ENCODE data around the gene SLC35F1.
"Not testable (repeated sequence)": the region's sequence is repeated elsewhere in the genome, so short reads cannot be mapped to it uniquely, and the experiment has no call there.

SLC35F1 gene

GRCh38 chr6:117992856-117993255, 85.8 kb downstream of the SLC35F1 start:
- no peak overlapping the region for H3K27ac ChIP-seq
- TF ChIP-seq, protein P1, sequence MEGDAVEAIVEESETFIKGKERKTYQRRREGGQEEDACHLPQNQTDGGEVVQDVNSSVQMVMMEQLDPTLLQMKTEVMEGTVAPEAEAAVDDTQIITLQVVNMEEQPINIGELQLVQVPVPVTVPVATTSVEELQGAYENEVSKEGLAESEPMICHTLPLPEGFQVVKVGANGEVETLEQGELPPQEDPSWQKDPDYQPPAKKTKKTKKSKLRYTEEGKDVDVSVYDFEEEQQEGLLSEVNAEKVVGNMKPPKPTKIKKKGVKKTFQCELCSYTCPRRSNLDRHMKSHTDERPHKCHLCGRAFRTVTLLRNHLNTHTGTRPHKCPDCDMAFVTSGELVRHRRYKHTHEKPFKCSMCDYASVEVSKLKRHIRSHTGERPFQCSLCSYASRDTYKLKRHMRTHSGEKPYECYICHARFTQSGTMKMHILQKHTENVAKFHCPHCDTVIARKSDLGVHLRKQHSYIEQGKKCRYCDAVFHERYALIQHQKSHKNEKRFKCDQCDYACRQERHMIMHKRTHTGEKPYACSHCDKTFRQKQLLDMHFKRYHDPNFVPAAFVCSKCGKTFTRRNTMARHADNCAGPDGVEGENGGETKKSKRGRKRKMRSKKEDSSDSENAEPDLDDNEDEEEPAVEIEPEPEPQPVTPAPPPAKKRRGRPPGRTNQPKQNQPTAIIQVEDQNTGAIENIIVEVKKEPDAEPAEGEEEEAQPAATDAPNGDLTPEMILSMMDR (conservative IDR thresholded peaks at IDR 0.05), result no peak

DNA sequence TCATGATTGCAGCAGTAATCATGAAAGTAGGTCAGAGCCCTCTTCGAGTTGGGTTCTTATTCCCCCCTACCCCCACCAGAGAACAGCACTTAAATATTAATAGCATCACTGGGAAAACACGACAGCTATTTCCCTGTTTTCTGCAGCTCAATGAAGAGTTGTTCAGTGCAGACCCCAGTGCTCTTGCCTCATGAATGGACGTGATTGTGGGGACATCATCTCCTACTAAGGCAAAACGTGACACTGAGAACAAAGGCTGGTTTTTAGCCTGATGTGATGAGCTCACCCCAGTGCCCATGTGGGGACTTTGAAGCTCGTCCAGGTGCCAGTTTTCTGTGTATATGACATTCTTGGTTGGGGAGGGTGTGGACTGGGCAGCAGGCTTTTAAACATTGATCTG, 105.9 kb downstream of the SLC35F1 start:
- TF ChIP-seq, protein P1 (conservative IDR thresholded peaks at IDR 0.05), result no peak
- H3K27ac ChIP-seq, result no peak overlapping the region

DNA sequence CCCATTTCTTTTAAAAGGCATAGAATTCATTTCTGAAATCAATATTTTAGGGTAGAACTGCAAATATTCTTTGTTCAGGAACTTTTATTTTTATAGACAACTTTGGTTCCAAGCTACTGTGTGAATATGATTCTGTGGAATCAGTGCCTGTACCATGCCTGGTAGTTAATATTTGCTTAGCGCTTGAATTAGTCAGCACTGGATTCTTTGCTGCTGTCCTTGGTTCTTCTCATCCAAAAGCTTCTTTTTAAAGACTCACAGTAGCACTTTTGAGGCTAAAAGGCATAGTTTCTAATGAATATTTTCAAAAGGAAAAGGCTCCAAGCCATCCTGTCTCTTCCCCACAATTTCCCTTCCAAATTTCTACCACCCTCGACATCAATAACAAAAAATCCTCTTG, 109.5 kb downstream of the SLC35F1 start:
- no peak overlapping the region for H3K27ac ChIP-seq
- TF ChIP-seq, protein P1 (conservative IDR thresholded peaks at IDR 0.05), result no peak

DNA sequence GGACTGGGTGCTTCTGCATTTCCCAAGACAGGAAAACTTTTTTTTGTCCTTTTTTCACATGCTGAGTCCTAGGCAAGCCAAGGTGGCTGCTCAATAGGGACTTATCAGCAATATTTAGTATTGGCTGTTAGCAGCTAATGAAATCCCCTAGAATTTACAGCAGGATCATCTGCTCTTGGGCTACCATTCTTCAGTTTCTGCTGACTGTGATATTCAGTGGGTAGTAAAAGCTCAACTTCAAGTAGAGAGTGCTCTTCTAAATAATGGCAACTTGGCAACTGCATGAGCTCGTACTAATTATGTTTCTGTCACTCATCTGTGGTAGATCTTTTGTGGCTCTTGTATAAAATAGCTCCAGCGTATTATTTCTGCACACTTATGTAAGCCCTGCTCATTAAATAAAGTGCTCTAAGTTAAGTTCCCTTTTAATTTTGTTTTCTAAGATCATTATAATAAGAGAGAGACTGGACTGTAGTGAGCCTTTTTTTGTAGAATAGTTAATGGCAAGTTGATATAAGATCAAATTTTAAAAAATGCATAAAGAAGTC, 110.3 kb downstream of the SLC35F1 start:
- H3K27ac ChIP-seq, result no peak overlapping the region
- TF ChIP-seq, protein P1 (conservative IDR thresholded peaks at IDR 0.05), result no peak

DNA sequence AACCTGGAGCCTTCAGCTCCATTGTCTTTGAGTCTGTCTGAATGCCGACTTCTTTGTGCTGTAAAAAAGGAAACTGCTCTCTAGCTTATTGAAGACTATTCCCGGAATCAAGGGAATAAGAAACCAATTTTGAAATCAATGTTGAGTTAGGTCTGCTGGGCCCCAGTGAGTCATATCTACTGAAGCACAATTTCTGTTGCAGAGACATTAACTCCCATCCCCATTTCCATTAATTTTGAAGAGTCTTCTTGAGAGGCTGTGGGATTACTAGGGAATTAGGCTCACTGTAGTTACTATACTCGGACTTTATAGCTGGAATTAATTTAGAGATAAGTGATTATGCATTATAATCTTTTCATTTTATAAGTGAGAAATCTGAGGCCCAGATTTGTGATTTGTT, 116.7 kb downstream of the SLC35F1 start:
- H3K27ac ChIP-seq, result no peak overlapping the region
- TF ChIP-seq, protein P1 (conservative IDR thresholded peaks at IDR 0.05), result no peak

DNA sequence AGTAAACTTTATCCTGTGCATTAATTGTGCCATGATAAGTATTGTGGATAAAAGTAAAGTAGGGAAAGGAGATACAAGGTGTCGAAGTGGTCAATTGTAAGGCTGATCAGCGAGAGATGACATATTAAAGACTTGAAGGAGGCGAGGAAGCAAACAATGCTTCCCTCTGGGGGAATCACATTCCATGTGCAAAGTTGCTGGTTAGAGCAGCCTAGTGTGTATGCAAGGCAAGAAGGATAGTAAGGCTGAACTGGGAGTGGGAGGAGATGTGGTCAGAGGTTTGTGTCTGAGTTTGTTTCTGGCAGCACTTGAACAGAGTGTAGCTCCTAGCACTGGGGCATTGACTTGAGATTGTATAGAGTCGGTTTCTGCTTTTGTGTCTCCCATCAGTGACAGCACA, 122.9 kb downstream of the SLC35F1 start:
- TF ChIP-seq, protein P1 (conservative IDR thresholded peaks at IDR 0.05), result no peak
- H3K27ac ChIP-seq, result no peak overlapping the region

GRCh38 chr6:118037479-118037878, 130.4 kb downstream of the SLC35F1 start:
- H3K27ac ChIP-seq, result not testable (repeated sequence)

DNA sequence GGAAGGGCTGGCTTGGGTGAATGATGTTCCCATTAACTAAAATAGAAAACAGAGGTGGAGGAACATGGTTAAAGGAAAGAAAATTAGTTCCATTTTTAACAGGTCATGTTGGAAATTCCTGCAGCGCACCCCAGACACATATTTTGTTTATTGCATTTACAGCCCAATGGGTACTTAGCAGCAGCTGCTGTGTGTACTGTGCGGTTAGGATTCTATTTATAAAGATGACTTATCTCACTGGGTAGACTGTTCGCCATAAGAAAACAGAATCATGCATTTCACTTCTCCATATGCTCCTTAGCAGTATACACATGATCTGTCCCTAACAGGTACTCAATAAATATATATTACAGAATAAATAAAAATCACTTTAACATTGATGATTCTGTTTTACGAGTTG, 135.8 kb downstream of the SLC35F1 start:
- TF ChIP-seq, protein P1 (conservative IDR thresholded peaks at IDR 0.05), result no peak
- no peak overlapping the region for H3K27ac ChIP-seq
